GM19438 (cell line): ENCODE results near the gene USP9Y.

Source experiments
- ATAC-seq: cut with Tn5 transposase; IDR thresholded peaks from one replicate; pipeline ENCODE4 v1.9.1; 2021; ENCODE audit warnings: low read depth; ENCODE audit not compliant: unreplicated experiment

USP9Y gene

GRCh38 chrY:12765976-12766375 lies 64.9 kb downstream of the USP9Y start:
- no peak for ATAC-seq

GRCh38 chrY:12784521-12784920 lies 83.5 kb downstream of the USP9Y start:
- ATAC-seq, result no peak

GRCh38 chrY:12793999-12794398 lies 93.0 kb downstream of the USP9Y start:
- ATAC-seq, result no peak

GRCh38 chrY:12808046-12808445 lies 107.0 kb downstream of the USP9Y start:
- no peak for ATAC-seq

GRCh38 chrY:12809034-12809433 lies 108.0 kb downstream of the USP9Y start:
- ATAC-seq, result no peak

- ATAC-seq, result no peak
Measured at GRCh38 chrY:12823408-12823807, 122.4 kb downstream of the USP9Y start.

- ATAC-seq, result no peak
Measured at GRCh38 chrY:12826791-12827190, 125.8 kb downstream of the USP9Y start.

- no peak for ATAC-seq
Measured at GRCh38 chrY:12833284-12833683, 132.3 kb downstream of the USP9Y start.

GRCh38 chrY:12837550-12837949 lies 136.5 kb downstream of the USP9Y start:
- ATAC-seq, result no peak

GRCh38 chrY:12841368-12841767 lies 140.3 kb downstream of the USP9Y start:
- no peak for ATAC-seq

- ATAC-seq, result no peak
Measured at GRCh38 chrY:12846793-12847192, 145.8 kb downstream of the USP9Y start.

GRCh38 chrY:12855791-12856275 lies 154.8 kb downstream of the USP9Y start:
- no peak for ATAC-seq

GRCh38 chrY:12867960-12868359 lies 166.9 kb downstream of the USP9Y start:
- ATAC-seq, result no peak

GRCh38 chrY:12896973-12897372 lies 195.9 kb downstream of the USP9Y start:
- ATAC-seq, result no peak

GRCh38 chrY:12898604-12899003 lies 197.6 kb downstream of the USP9Y start:
- ATAC-seq, result no peak

- no peak for ATAC-seq
Measured at GRCh38 chrY:12904618-12905516, 203.8 kb downstream of the USP9Y start, which contains the start of gene DDX3Y. DDX3Y (plus strand) TSS chrY:12904868; CDS start chrY:12904937, 69 bp downstream.

GRCh38 chrY:12905517-12905872 lies 204.5 kb downstream of the USP9Y start:
- ATAC-seq, result no peak

- no peak for ATAC-seq
Measured at GRCh38 chrY:12905895-12906294, 204.9 kb downstream of the USP9Y start.
